K562 (cell line): ENCODE results near the gene PLEKHH3. TPM values are rescaled to one million over a fixed set of nuclear protein-coding genes. Genes with fewer than 3 reads are reported as not detected.

ENCODE experiments used
- CREM ChIP-seq: IDR thresholded peaks from 2 replicates; pipeline ENCODE4 v1.6.1; 2014; ENCODE audit warnings: antibody characterized with exemption, low read depth
- NFIC ChIP-seq: fragments of 450-650 bp; IDR thresholded peaks from 2 replicates; pipeline ENCODE4 v1.6.1; 2017; ENCODE audit warnings: mild to moderate bottlenecking, inconsistent platforms
- RNF219 ChIP-seq: fragments of 250-450 bp; sonication (Bioruptor Pico); IDR thresholded peaks from 2 replicates; pipeline ENCODE4 v1.5.0; 2022; ENCODE audit warnings: mild to moderate bottlenecking
- YY1 ChIP-seq, 3 experiments: IDR thresholded peaks; 2 replicates each; pipeline ENCODE4 v1.6.1; 2011; ENCODE audit warnings: low read length in 2 of 3, mild to moderate bottlenecking in 2 of 3, moderate library complexity in 2 of 3, borderline replicate concordance in 1 of 3, control low read depth in 1 of 3, low read depth in 1 of 3; ENCODE audit not compliant: insufficient read depth in 3 of 3, insufficient replicate concordance in 2 of 3, control insufficient read depth in 1 of 3, insufficient read length in 1 of 3; ENCODE audit errors: extremely low read depth in 1 of 3
- ZBTB7A ChIP-seq: IDR thresholded peaks from 2 replicates; pipeline ENCODE4 v1.6.1; 2011; ENCODE audit warnings: low read depth, mild to moderate bottlenecking, low read length, moderate library complexity, borderline replicate concordance; ENCODE audit not compliant: control insufficient read depth
- polyA plus RNA-seq, 8 experiments: library from polyadenylated mRNA; depleted of rRNA in 4 of 8; stranded (reverse) in 5 of 8; unstranded in 3 of 8; fragments of >200 nt; fragmentation: Nextera tagmentation in 2 of 8; fragmentation: Illumina TruSeq in 1 of 8; extraction: Ambion mirVana in 2 of 8; extraction: Trizol in 1 of 8; gene quantifications; 2 replicates each; pipeline versions ENCODE4 v1.2.1 to v1.2.3, GENCODE V29; 2011 to 2014; ENCODE audit warnings: inconsistent platforms in 1 of 8, missing spikeins in 1 of 8
- total RNA-seq, 7 experiments: library from RNA; depleted of rRNA in 6 of 7; stranded (reverse); fragments of >200 nt in 6 of 7; fragmentation: Illumina TruSeq in 2 of 7; extraction: Trizol in 2 of 7; gene quantifications; 2 replicates each; pipeline versions ENCODE4 v1.2.1 to v1.2.3, GENCODE V29; 2011 to 2021; ENCODE audit warnings: low replicate concordance in 1 of 7
- TF ChIP-seq, protein P1 (sequence below), 3 experiments: IDR thresholded peaks in 2 of 3; conservative IDR thresholded peaks in 1 of 3; 2 replicates each; pipeline ENCODE4 v1.5.1; 2011 to 2012; ENCODE audit warnings: low read length in 3 of 3, mild to moderate bottlenecking in 3 of 3, control low read depth in 2 of 3, improper control_type of control experiment in 1 of 3, inconsistent platforms in 1 of 3, low read depth in 1 of 3, mixed read lengths in 1 of 3, moderate library complexity in 1 of 3; ENCODE audit not compliant: insufficient read depth in 2 of 3

Gene PLEKHH3
- total and polyA plus RNA-seq, 9 of the 15 experiments (the other 6 are each of a cell fraction or from before 2014, with no cell fraction given) = 0.58 to 34.5 (median 5.0) TPM

- peak in 2 of 3 experiments; percentile 72 to 87 for TF ChIP-seq YY1 (IDR thresholded peaks at IDR 0.05; ENCODE audit: borderline replicate concordance in 1 of 3, control insufficient read depth in 1 of 3, extremely low read depth in 1 of 3, insufficient read depth in 3 of 3, insufficient read length in 1 of 3, insufficient replicate concordance in 2 of 3, low read depth in 1 of 3, low read length in 2 of 3)
- TF ChIP-seq ZBTB7A = peak; percentile 56; the same call in 1 of the 2 replicates
- TF ChIP-seq NFIC = peak; percentile 32; the same call in 1 of the 2 replicates
- TF ChIP-seq CREM = 0 out of 2 replicates have a peak, but pooled peaks have one; percentile 29
- no peak for TF ChIP-seq RNF219 (CRISPR knock-in tag)
- TF ChIP-seq, protein P1, sequence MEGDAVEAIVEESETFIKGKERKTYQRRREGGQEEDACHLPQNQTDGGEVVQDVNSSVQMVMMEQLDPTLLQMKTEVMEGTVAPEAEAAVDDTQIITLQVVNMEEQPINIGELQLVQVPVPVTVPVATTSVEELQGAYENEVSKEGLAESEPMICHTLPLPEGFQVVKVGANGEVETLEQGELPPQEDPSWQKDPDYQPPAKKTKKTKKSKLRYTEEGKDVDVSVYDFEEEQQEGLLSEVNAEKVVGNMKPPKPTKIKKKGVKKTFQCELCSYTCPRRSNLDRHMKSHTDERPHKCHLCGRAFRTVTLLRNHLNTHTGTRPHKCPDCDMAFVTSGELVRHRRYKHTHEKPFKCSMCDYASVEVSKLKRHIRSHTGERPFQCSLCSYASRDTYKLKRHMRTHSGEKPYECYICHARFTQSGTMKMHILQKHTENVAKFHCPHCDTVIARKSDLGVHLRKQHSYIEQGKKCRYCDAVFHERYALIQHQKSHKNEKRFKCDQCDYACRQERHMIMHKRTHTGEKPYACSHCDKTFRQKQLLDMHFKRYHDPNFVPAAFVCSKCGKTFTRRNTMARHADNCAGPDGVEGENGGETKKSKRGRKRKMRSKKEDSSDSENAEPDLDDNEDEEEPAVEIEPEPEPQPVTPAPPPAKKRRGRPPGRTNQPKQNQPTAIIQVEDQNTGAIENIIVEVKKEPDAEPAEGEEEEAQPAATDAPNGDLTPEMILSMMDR (IDR thresholded peaks at IDR 0.05 in 2 of 3, conservative IDR thresholded peaks at IDR 0.05 in 1 of 3; ENCODE audit: insufficient read depth in 2 of 3, low read depth in 1 of 3, low read length in 3 of 3) = peak in 1 of 3 experiments; percentile 21; a peak in 1 of 6 replicates
- TF ChIP-seq, all 486 proteins: peak for 10
Measured at GRCh38 chr17:42678951-42679491, 2.2 kb upstream of the PLEKHH3 start (continued).
